ENCODE measurements around the gene ALG14.

ALG14 gene

GRCh38 chr1:94926915-94927404 is 145.8 kb downstream of the ALG14 start, which contains the start of gene CNN3 (continued):
- no peak for TF ChIP-seq ZNF274 (IDR thresholded peaks at IDR 0.05; ENCODE audit: low read length)
- no peak for TF ChIP-seq ZNF274 (tag by site-specific recombination; IDR thresholded peaks at IDR 0.05; ENCODE audit: borderline replicate concordance)
- no peak for TF ChIP-seq ZNF747 (tag by site-specific recombination; IDR thresholded peaks at IDR 0.05)
- TF ChIP-seq, protein P1, sequence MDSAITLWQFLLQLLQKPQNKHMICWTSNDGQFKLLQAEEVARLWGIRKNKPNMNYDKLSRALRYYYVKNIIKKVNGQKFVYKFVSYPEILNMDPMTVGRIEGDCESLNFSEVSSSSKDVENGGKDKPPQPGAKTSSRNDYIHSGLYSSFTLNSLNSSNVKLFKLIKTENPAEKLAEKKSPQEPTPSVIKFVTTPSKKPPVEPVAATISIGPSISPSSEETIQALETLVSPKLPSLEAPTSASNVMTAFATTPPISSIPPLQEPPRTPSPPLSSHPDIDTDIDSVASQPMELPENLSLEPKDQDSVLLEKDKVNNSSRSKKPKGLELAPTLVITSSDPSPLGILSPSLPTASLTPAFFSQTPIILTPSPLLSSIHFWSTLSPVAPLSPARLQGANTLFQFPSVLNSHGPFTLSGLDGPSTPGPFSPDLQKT (IDR thresholded peaks at IDR 0.05; ENCODE audit: borderline replicate concordance, low read depth, low read length), result no peak
- no peak for TF ChIP-seq ZSCAN16 (tag by site-specific recombination; IDR thresholded peaks at IDR 0.05)
- TF ChIP-seq SALL2 (tag by site-specific recombination; IDR thresholded peaks at IDR 0.05; ENCODE audit: borderline replicate concordance), result no peak
- TF ChIP-seq ZNF473 (tag by site-specific recombination; IDR thresholded peaks at IDR 0.05), result no peak
- no peak for TF ChIP-seq HOXC10 (CRISPR knock-in tag; IDR thresholded peaks at IDR 0.05)
- TF ChIP-seq, protein P2, sequence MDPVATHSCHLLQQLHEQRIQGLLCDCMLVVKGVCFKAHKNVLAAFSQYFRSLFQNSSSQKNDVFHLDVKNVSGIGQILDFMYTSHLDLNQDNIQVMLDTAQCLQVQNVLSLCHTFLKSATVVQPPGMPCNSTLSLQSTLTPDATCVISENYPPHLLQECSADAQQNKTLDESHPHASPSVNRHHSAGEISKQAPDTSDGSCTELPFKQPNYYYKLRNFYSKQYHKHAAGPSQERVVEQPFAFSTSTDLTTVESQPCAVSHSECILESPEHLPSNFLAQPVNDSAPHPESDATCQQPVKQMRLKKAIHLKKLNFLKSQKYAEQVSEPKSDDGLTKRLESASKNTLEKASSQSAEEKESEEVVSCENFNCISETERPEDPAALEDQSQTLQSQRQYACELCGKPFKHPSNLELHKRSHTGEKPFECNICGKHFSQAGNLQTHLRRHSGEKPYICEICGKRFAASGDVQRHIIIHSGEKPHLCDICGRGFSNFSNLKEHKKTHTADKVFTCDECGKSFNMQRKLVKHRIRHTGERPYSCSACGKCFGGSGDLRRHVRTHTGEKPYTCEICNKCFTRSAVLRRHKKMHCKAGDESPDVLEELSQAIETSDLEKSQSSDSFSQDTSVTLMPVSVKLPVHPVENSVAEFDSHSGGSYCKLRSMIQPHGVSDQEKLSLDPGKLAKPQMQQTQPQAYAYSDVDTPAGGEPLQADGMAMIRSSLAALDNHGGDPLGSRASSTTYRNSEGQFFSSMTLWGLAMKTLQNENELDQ (tag by site-specific recombination; IDR thresholded peaks at IDR 0.05; ENCODE audit: low read depth), result no peak
- TF ChIP-seq ZNF24 (tag by site-specific recombination; IDR thresholded peaks at IDR 0.05), result 0 out of 2 replicates have a peak, but pooled peaks have one; percentile 67
- TF ChIP-seq WT1 (tag by site-specific recombination; IDR thresholded peaks at IDR 0.05), result peak; percentile 45; the same call in 1 of the 2 replicates
- TF ChIP-seq, protein P3, sequence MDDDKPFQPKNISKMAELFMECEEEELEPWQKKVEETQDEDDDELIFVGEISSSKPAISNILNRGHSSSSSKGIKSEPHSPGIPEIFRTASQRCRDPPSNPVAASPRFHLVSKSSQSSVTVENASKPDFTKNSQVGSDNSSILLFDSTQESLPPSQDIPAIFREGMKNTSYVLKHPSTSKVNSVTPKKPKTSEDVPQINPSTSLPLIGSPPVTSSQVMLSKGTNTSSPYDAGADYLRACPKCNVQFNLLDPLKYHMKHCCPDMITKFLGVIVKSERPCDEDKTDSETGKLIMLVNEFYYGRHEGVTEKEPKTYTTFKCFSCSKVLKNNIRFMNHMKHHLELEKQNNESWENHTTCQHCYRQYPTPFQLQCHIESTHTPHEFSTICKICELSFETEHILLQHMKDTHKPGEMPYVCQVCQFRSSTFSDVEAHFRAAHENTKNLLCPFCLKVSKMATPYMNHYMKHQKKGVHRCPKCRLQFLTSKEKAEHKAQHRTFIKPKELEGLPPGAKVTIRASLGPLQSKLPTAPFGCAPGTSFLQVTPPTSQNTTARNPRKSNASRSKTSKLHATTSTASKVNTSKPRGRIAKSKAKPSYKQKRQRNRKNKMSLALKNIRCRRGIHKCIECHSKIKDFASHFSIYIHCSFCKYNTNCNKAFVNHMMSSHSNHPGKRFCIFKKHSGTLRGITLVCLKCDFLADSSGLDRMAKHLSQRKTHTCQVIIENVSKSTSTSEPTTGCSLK (tag by site-specific recombination; IDR thresholded peaks at IDR 0.05), result no peak
- TF ChIP-seq REST (tag by site-specific recombination; IDR thresholded peaks at IDR 0.05), result no peak
- TF ChIP-seq, protein P4, sequence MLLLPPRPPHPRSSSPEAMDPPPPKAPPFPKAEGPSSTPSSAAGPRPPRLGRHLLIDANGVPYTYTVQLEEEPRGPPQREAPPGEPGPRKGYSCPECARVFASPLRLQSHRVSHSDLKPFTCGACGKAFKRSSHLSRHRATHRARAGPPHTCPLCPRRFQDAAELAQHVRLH (tag by site-specific recombination; IDR thresholded peaks at IDR 0.05), result 0 out of 2 replicates have a peak, but pooled peaks have one; percentile 40
- no peak for TF ChIP-seq HIC1 (tag by site-specific recombination; IDR thresholded peaks at IDR 0.05)
- TF ChIP-seq ZNF626 (tag by site-specific recombination; IDR thresholded peaks at IDR 0.05), result no peak
- TF ChIP-seq ZNF292 (tag by site-specific recombination; IDR thresholded peaks at IDR 0.05; ENCODE audit: borderline replicate concordance, low read depth), result no peak
- no peak for TF ChIP-seq ZNF426 (tag by site-specific recombination; IDR thresholded peaks at IDR 0.05)
- no peak for TF ChIP-seq OSR2 (tag by site-specific recombination; IDR thresholded peaks at IDR 0.05)
- no peak for TF ChIP-seq ZNF140 (tag by site-specific recombination; IDR thresholded peaks at IDR 0.05)
- TF ChIP-seq ZNF792 (tag by site-specific recombination; IDR thresholded peaks at IDR 0.05), result no peak
- TF ChIP-seq SP2 (tag by site-specific recombination; IDR thresholded peaks at IDR 0.05), result peak; percentile 82
- no peak for TF ChIP-seq ZNF23 (tag by site-specific recombination; IDR thresholded peaks at IDR 0.05; ENCODE audit: borderline replicate concordance)
- TF ChIP-seq ZNF16 (tag by site-specific recombination; IDR thresholded peaks at IDR 0.05; ENCODE audit: low read depth), result no peak
- no peak for TF ChIP-seq ZNF521 (tag by site-specific recombination; IDR thresholded peaks at IDR 0.05)
- TF ChIP-seq, protein P5, sequence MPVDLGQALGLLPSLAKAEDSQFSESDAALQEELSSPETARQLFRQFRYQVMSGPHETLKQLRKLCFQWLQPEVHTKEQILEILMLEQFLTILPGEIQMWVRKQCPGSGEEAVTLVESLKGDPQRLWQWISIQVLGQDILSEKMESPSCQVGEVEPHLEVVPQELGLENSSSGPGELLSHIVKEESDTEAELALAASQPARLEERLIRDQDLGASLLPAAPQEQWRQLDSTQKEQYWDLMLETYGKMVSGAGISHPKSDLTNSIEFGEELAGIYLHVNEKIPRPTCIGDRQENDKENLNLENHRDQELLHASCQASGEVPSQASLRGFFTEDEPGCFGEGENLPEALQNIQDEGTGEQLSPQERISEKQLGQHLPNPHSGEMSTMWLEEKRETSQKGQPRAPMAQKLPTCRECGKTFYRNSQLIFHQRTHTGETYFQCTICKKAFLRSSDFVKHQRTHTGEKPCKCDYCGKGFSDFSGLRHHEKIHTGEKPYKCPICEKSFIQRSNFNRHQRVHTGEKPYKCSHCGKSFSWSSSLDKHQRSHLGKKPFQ (tag by site-specific recombination; IDR thresholded peaks at IDR 0.05), result peak; percentile 11; the same call in 1 of the 2 replicates
- no peak; the same call in 1 of the 2 replicates for TF ChIP-seq ZNF561 (tag by site-specific recombination; IDR thresholded peaks at IDR 0.05; ENCODE audit: borderline replicate concordance)

Measured in HEK293 (cell line).